ENCODE data around the gene KLHL7. TPM values are rescaled to one million over a fixed set of nuclear protein-coding genes. Genes with fewer than 3 reads are reported as not detected.

The KLHL7 gene
- total RNA-seq, 2 experiments from 2014 or later, result 14.3 to 19.6 TPM

GRCh38 chr7:23072048-23072447, 33.5 kb upstream of the KLHL7 start:
- CTCF ChIA-PET, result no interaction called here
- H3K27me3 ChIP-seq (ENCODE audit: control insufficient read depth in 1 of 2, insufficient read depth in 2 of 2, low read length in 2 of 2), result no peaks in the 10 kb centered on the region

GRCh38 chr7:23072922-23073321, 32.7 kb upstream of the KLHL7 start:
- DNase-seq (no peak), ATAC-seq (ENCODE audit: poor library complexity) (no peak)
- Mint-ChIP-seq H3K36me3 (ENCODE audit: low read depth) (no peaks in the 10 kb centered on the region), H3K27ac (no peak overlapping the region), H3K27me3 (peaks cover 4% of the 10 kb centered on the region), H3K4me1 (ENCODE audit: low read depth) (no peaks in the 10 kb centered on the region), H3K4me3 (no peak overlapping the region), H3K9me3 (no peaks in the 10 kb centered on the region)
- Histone ChIP-seq H3K4me1 (ENCODE audit: insufficient read depth, low read length) (no peaks in the 10 kb centered on the region), H3K27ac (ENCODE audit: low read depth in 1 of 2, low read length in 2 of 2) (no peak overlapping the region), H3K36me3 (ENCODE audit: insufficient read depth, low read length) (no peaks in the 10 kb centered on the region), H3K27me3 (ENCODE audit: control insufficient read depth in 1 of 2, insufficient read depth in 2 of 2, low read length in 2 of 2) (no peaks in the 10 kb centered on the region), H3K4me3 (ENCODE audit: low read length) (no peak overlapping the region), H3K9me3 (ENCODE audit: control insufficient read depth in 1 of 2, insufficient read depth in 1 of 2, low read length in 2 of 2) (no peaks in the 10 kb centered on the region)
- CTCF ChIA-PET, result interaction anchor here (2.1 kb wide), 1 partner anchor 13 kb away, joined by 5 read pairs; no protein-coding TSS in a partner anchor
- POLR2A ChIA-PET, result no interaction called here
- no peak for TF ChIP-seq CTCF (IDR thresholded peaks at IDR 0.05)
- intact Hi-C loops (cut with DNase I, micrococcal nuclease), result no loop called here

More at GRCh38 chr7:23072048-23072447, 33.5 kb upstream of the KLHL7 start:
- DNase-seq, result no peak
- Histone ChIP-seq H3K27ac (ENCODE audit: low read depth in 1 of 2, low read length in 2 of 2) (no peak overlapping the region), H3K4me3 (ENCODE audit: low read length) (no peak overlapping the region), H3K9me3 (ENCODE audit: control insufficient read depth in 1 of 2, insufficient read depth in 1 of 2, low read length in 2 of 2) (no peaks in the 10 kb centered on the region), H3K4me1 (ENCODE audit: insufficient read depth, low read length) (no peaks in the 10 kb centered on the region), H3K36me3 (ENCODE audit: insufficient read depth, low read length) (no peaks in the 10 kb centered on the region)
- intact Hi-C loops (cut with DNase I, micrococcal nuclease), result no loop called here
- Mint-ChIP-seq H3K27ac (no peak overlapping the region), H3K4me3 (no peak overlapping the region), H3K4me1 (ENCODE audit: low read depth) (no peaks in the 10 kb centered on the region), H3K9me3 (no peaks in the 10 kb centered on the region), H3K36me3 (ENCODE audit: low read depth) (no peaks in the 10 kb centered on the region), H3K27me3 (peaks cover 4% of the 10 kb centered on the region)
- POLR2A ChIA-PET, result no interaction called here
- no peak for ATAC-seq (ENCODE audit: poor library complexity)
- TF ChIP-seq CTCF (IDR thresholded peaks at IDR 0.05), result no peak

- Histone ChIP-seq H3K9me3 (ENCODE audit: control insufficient read depth in 1 of 2, insufficient read depth in 1 of 2, low read length in 2 of 2) (no peaks in the 10 kb centered on the region), H3K36me3 (ENCODE audit: insufficient read depth, low read length) (no peaks in the 10 kb centered on the region), H3K27me3 (ENCODE audit: control insufficient read depth in 1 of 2, insufficient read depth in 2 of 2, low read length in 2 of 2) (no peaks in the 10 kb centered on the region), H3K4me1 (ENCODE audit: insufficient read depth, low read length) (no peaks in the 10 kb centered on the region), H3K27ac (ENCODE audit: low read depth in 1 of 2, low read length in 2 of 2) (no peak overlapping the region), H3K4me3 (ENCODE audit: low read length) (no peak overlapping the region)
- no peak overlapping the region for H3K4me3 Mint-ChIP-seq
- no peaks in the 10 kb centered on the region for H3K9me3 Mint-ChIP-seq
- DNase-seq (no peak), ATAC-seq (ENCODE audit: poor library complexity) (no peak)
- ChIA-PET CTCF (interaction anchor here (2.1 kb wide), 1 partner anchor 11 kb away, joined by 5 read pairs; no protein-coding TSS in a partner anchor), POLR2A (no interaction called here)
- intact Hi-C loops (cut with DNase I, micrococcal nuclease), result no loop called here
- no peaks in the 10 kb centered on the region for H3K4me1 Mint-ChIP-seq (ENCODE audit: low read depth)
- no peak overlapping the region for H3K27ac Mint-ChIP-seq
- TF ChIP-seq CTCF (IDR thresholded peaks at IDR 0.05), result no peak
- no peaks in the 10 kb centered on the region for H3K36me3 Mint-ChIP-seq (ENCODE audit: low read depth)
- H3K27me3 Mint-ChIP-seq, result peaks cover 4% of the 10 kb centered on the region
These were observed 30.9 kb upstream of the KLHL7 start for GRCh38 chr7:23074443-23075261.

Data from CD4-positive, alpha-beta T cell (primary cell).